Suprapubic skin (tissue), 4 donors: ENCODE measurements around the gene SYT2. TPM values are rescaled to one million over a fixed set of nuclear protein-coding genes. Genes with fewer than 3 reads are reported as not detected.
"Not testable (repeated sequence)": the region's sequence is repeated elsewhere in the genome, so short reads cannot be mapped to it uniquely, and the experiment has no call there.

ENCODE experiments used
- DNase-seq, 2 donors: peaks; one replicate each; pipeline ENCODE4 v3.0.0-alpha.2; 2019; ENCODE audit warnings: low spot score in 2 of 2
- H3K27ac ChIP-seq: fragments of 200-600 bp; sonication (generic); one replicate; pipeline ENCODE4 v1.5.1; 2019
- H3K27me3 ChIP-seq: fragments of 200-600 bp; sonication (generic); one replicate; pipeline ENCODE4 v1.5.1; 2019
- H3K36me3 ChIP-seq: fragments of 200-600 bp; sonication (generic); one replicate; pipeline ENCODE4 v1.5.1; 2019
- H3K4me1 ChIP-seq: fragments of 200-600 bp; sonication (generic); one replicate; pipeline ENCODE4 v1.5.1; 2019
- H3K4me3 ChIP-seq: fragments of 200-600 bp; sonication (generic); one replicate; pipeline ENCODE4 v1.5.1; 2019; ENCODE audit warnings: mild to moderate bottlenecking
- H3K9me3 ChIP-seq: fragments of 200-600 bp; sonication (generic); one replicate; pipeline ENCODE4 v1.5.1; 2019
- EP300 ChIP-seq: sonication (generic); formaldehyde crosslinking; IDR thresholded peaks from one replicate; pipeline ENCODE4 v1.6.1; 2017; ENCODE audit warnings: antibody characterized with exemption
- POLR2A ChIP-seq, 2 donors: fragments of 450-650 bp; IDR thresholded peaks; one replicate each; pipeline ENCODE4 v1.6.1; 2017; ENCODE audit warnings: antibody characterized with exemption in 2 of 2, mild to moderate bottlenecking in 2 of 2, moderate library complexity in 2 of 2
- POLR2AphosphoS5 ChIP-seq, 3 donors: sonication (generic); formaldehyde crosslinking; IDR thresholded peaks; one replicate each; pipeline ENCODE4 v1.6.1; 2017; ENCODE audit warnings: antibody characterized with exemption in 3 of 3
- WGBS: methylation state at CpG from one replicate; pipeline ENCODE4 v1.1.5; 2018; 5-methylcytosine and 5-hydroxymethylcytosine counted together
- total RNA-seq, 4 donors: library from RNA; depleted of rRNA; stranded (reverse); fragments of >200 nt; gene quantifications; one replicate each; pipeline ENCODE4 v1.1.0, GENCODE V29; 2016
- TF ChIP-seq, protein P1 (sequence below), 2 donors: fragments of 200-600 bp in 1 of 2; fragments of 450-650 bp in 1 of 2; sonication (generic) in 1 of 2; IDR thresholded peaks; one replicate each; pipeline ENCODE4 v1.5.1; 2016 to 2019; ENCODE audit warnings: antibody characterized with exemption in 2 of 2, mild to moderate bottlenecking in 1 of 2, moderate library complexity in 1 of 2

The SYT2 gene
- total RNA-seq, 4 donors from 2014 or later = 0.11 TPM; not detected in 3

DNA sequence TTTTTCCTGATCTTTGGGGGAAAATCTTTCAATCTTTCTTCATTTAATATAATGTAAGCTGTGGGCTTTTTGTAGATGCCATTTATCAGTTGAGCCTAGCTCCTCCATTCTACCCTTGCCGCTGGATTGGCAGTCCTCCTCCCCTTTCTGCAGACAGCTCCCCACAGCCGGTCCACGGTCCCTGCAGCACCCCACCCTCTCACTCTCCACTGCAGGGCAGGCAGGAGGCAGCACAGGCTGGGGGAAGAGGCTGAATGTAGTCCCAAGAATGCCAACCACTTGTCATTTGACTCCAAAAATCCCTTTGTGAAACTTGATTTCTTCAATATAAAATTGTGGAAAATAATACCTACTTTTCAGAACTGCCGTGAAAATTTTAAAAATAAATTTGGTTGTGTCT is 96.7 kb downstream of the SYT2 start:
- 90% methylated on average over 4 of the region's 4 CpGs for WGBS
- no peak for TF ChIP-seq POLR2A (IDR thresholded peaks at IDR 0.05)
- TF ChIP-seq, protein P1, sequence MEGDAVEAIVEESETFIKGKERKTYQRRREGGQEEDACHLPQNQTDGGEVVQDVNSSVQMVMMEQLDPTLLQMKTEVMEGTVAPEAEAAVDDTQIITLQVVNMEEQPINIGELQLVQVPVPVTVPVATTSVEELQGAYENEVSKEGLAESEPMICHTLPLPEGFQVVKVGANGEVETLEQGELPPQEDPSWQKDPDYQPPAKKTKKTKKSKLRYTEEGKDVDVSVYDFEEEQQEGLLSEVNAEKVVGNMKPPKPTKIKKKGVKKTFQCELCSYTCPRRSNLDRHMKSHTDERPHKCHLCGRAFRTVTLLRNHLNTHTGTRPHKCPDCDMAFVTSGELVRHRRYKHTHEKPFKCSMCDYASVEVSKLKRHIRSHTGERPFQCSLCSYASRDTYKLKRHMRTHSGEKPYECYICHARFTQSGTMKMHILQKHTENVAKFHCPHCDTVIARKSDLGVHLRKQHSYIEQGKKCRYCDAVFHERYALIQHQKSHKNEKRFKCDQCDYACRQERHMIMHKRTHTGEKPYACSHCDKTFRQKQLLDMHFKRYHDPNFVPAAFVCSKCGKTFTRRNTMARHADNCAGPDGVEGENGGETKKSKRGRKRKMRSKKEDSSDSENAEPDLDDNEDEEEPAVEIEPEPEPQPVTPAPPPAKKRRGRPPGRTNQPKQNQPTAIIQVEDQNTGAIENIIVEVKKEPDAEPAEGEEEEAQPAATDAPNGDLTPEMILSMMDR (IDR thresholded peaks at IDR 0.05) = no peak
- Histone ChIP-seq H3K27me3 (no peaks in the 10 kb centered on the region), H3K9me3 (no peaks in the 10 kb centered on the region), H3K36me3 (no peaks in the 10 kb centered on the region), H3K4me3 (no peak overlapping the region), H3K4me1 (peaks cover 16% of the 10 kb centered on the region), H3K27ac (no peak overlapping the region)
- no peak for DNase-seq

DNA sequence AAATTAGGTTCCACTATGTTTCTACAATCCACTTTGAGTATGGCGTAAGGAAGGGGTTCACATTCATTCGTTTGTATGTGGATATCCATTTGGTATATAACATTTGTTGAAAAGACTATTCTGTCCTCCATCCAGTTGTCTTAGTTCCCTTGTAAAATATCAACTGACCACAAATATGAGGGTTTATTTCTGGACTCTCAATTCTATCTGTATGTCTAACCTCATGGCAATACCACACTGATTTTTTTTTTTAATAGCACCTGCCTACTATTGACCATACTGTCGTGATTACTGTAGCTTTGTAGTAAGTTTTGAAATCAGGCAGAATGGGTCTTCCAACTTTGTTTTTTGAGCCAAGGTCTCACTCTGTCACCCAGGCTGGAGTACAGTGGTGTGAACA is 98.2 kb downstream of the SYT2 start:
- H3K4me1 ChIP-seq = peaks cover 10% of the 10 kb centered on the region
- 99% methylated on average over 3 of the region's 3 CpGs for WGBS
- not testable (repeated sequence) for H3K27ac ChIP-seq, DNase-seq, H3K4me3 ChIP-seq, H3K9me3 ChIP-seq, H3K36me3 ChIP-seq, H3K27me3 ChIP-seq

DNA sequence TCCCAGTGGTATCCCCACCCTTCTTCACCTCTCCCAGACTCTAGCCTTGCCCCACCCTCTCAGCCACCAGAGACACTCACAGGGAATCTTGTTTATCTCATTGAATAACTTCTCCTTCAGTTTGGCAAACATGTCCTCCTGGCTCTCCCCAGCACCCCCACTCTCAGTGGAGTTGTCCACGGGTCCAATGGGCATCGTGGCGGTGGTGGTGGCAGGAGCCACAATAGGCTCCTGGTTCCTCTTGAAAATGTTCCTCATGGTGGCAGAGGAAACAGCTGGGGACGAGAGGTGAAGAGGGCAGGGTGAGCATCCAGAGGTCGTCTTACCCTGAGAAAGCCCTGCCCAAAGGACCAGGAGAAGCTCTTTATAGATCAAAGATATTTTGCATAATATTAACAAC is 104.7 kb downstream of the SYT2 start:
- 77% methylated on average over 5 of the region's 5 CpGs for WGBS
- Histone ChIP-seq H3K9me3 (no peaks in the 10 kb centered on the region), H3K4me3 (no peak overlapping the region), H3K27me3 (no peaks in the 10 kb centered on the region), H3K36me3 (peaks cover 7% of the 10 kb centered on the region), H3K27ac (no peak overlapping the region), H3K4me1 (no peaks in the 10 kb centered on the region)
- TF ChIP-seq POLR2AphosphoS5 (IDR thresholded peaks at IDR 0.05) (no peak), POLR2A (IDR thresholded peaks at IDR 0.05) (no peak), EP300 (no peak)
- TF ChIP-seq, protein P1 (IDR thresholded peaks at IDR 0.05) = no peak
- no peak for DNase-seq

DNA sequence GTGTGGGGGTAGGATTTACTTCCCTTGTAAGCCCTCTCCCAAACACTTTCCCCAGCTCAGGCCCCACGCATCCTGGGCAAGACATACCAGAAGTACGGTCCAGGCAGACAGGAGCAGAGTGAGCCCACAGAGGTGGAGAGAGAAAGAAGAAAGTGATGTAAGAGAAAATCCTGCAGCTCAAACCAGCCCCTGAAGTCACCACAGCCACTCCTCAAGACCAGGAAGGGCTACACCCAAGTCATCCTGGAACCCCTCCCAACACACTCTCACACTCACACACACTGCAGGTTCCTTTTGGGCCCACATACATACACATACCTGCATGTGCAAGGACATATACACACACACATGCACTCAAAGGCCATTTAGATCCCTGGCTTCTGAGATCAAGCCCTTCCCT is 106.8 kb downstream of the SYT2 start:
- Histone ChIP-seq H3K36me3 (peaks cover 7% of the 10 kb centered on the region), H3K27me3 (no peaks in the 10 kb centered on the region), H3K9me3 (no peaks in the 10 kb centered on the region), H3K4me3 (no peak overlapping the region), H3K27ac (no peak overlapping the region), H3K4me1 (no peaks in the 10 kb centered on the region)
- TF ChIP-seq EP300 (no peak), POLR2AphosphoS5 (IDR thresholded peaks at IDR 0.05) (no peak), POLR2A (IDR thresholded peaks at IDR 0.05) (no peak)
- TF ChIP-seq, protein P1 (IDR thresholded peaks at IDR 0.05) = no peak
- no peak for DNase-seq
- WGBS = 90% methylated on average over 2 of the region's 2 CpGs

DNA sequence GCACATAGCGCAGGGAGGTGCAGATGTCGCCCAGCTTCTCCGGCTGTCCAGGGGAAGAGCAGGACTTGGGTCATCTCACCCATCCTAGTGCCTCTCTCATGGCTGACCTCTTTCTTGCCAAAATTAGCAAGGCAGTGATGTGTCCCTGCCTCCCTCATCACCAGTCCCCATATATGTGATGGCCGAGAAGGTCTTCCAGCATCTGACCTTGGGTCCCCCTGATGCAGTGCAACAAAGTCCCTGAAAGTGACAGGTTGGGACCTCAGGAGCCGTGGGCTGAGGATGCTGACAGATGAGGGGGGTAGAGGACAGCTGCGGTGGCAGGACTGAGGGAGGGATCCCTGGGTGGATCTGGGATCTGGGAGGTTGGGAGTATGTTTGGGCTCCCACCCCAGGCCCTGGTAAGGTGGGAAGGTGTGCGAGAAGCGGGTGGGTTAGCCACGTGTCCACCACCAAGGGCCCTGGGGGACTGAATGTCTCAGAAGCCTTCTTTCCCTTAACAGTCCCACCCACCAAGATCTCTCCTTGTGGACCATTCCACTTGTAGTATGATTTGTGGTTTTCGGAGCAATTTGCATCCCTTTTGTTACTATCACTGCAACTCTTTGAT is 109.7 kb downstream of the SYT2 start:
- peaks cover 7% of the 10 kb centered on the region for H3K36me3 ChIP-seq
- no peaks in the 10 kb centered on the region for H3K9me3 ChIP-seq
- H3K4me1 ChIP-seq = no peaks in the 10 kb centered on the region
- H3K27me3 ChIP-seq = no peaks in the 10 kb centered on the region
- WGBS = 74% methylated on average over 9 of the region's 10 CpGs
- no peak overlapping the region for H3K4me3 ChIP-seq
- H3K27ac ChIP-seq = no peak overlapping the region
- DNase-seq = no peak
- TF ChIP-seq, protein P1 (IDR thresholded peaks at IDR 0.05) = no peak
- TF ChIP-seq EP300 (no peak), POLR2AphosphoS5 (IDR thresholded peaks at IDR 0.05) (no peak), POLR2A (IDR thresholded peaks at IDR 0.05) (no peak)
